K562 (cell line): ENCODE results near the gene CAMK2D. TPM values are rescaled to one million over a fixed set of nuclear protein-coding genes. Genes with fewer than 3 reads are reported as not detected.

Source experiments
- ATAC-seq: fragments of 200-7000 bp; cut with Tn5 transposase; 3 replicates; pipeline ENCODE4 v1.9.1; 2020; ENCODE audit warnings: moderate library complexity
- BruUV-seq: library from RNA; stranded (reverse); fragments of 400-500 nt; replicated peaks from 2 replicates; lab custom pipeline; 2021; lab: Mats Ljungman, UMichigan
- CTCF ChIA-PET: fragments of 300-600 bp; formaldehyde crosslinking; extraction: SDS; loops from one replicate; lab custom pipeline; 2021; ENCODE audit warnings: low intra/inter-chr PET ratio; lab: Yijun Ruan, JAX
- POLR2A ChIA-PET: fragments of 300-600, 350-650 bp; sonication (Branson Sonifier 250); formaldehyde crosslinking; extraction: SDS; loops from one replicate; lab custom pipeline; 2021; ENCODE audit warnings: antibody characterized with exemption, inconsistent platforms; lab: Yijun Ruan, JAX
- DNase-seq, 4 experiments: peaks; one replicate each; pipeline versions ENCODE4 v3.0.0 to v3.0.0-alpha.2; 2011 to 2018; ENCODE audit warnings: low spot score in 3 of 4, mixed read lengths in 3 of 4; ENCODE audit errors: extremely low read depth in 1 of 4
- FAIRE-seq: peaks from 2 replicates; lab custom pipeline; 2011; peaks lifted over from hg19 to GRCh38; lab: Jason Lieb, UNC
- H2AFZ ChIP-seq: 2 replicates; pipeline ENCODE4 v1.6.0; 2011; ENCODE audit warnings: low read depth, low read length, control low read depth, inconsistent platforms
- H3K27ac ChIP-seq: fragments of 200-600 bp; 3 replicates; pipeline ENCODE4 v1.8.0; 2011; ENCODE audit warnings: low read depth, mild to moderate bottlenecking, control low read depth, inconsistent platforms, low read length, moderate library complexity, mixed read lengths; ENCODE audit errors: extremely low read depth
- H3K27me3 ChIP-seq, 2 experiments: fragments of 300-600 bp in 1 of 2; 2 replicates in 1 of 2; 3 replicates in 1 of 2; pipeline versions ENCODE4 v1.6.0 to v1.8.0; 2011; ENCODE audit warnings: inconsistent platforms in 2 of 2, low read length in 2 of 2, mild to moderate bottlenecking in 1 of 2, mixed read lengths in 1 of 2, moderate library complexity in 1 of 2; ENCODE audit not compliant: control insufficient read depth in 2 of 2, insufficient read depth in 2 of 2
- H3K36me3 ChIP-seq: fragments of 300-600 bp; 3 replicates; pipeline ENCODE4 v1.8.0; 2011; ENCODE audit warnings: mild to moderate bottlenecking, low read length, inconsistent platforms; ENCODE audit not compliant: control insufficient read depth, insufficient read depth
- H3K4me1 ChIP-seq, 2 experiments: fragments of 200-600 bp in 1 of 2; replicated peaks in 1 of 2; 2 replicates in 1 of 2; 3 replicates in 1 of 2; pipeline versions ENCODE4 v1.5.1 to v1.8.0; 2011; ENCODE audit warnings: inconsistent platforms in 2 of 2, low read length in 2 of 2, mild to moderate bottlenecking in 1 of 2, mixed read lengths in 1 of 2, moderate library complexity in 1 of 2; ENCODE audit not compliant: control insufficient read depth in 2 of 2, insufficient read depth in 2 of 2
- H3K4me2 ChIP-seq: 2 replicates; pipeline ENCODE4 v1.6.1; 2011; ENCODE audit warnings: low read length, control low read depth, inconsistent platforms, mixed read lengths; ENCODE audit not compliant: insufficient read depth
- H3K4me3 ChIP-seq: fragments of 200-600 bp; sonication (generic), shearing (Covaris generic); 2 replicates; pipeline ENCODE4 v1.5.1; 2016; ENCODE audit warnings: control low read depth, inconsistent platforms
- H3K79me2 ChIP-seq: fragments of 200-600 bp; 3 replicates; pipeline ENCODE4 v1.8.0; 2011; ENCODE audit warnings: low read length, inconsistent platforms; ENCODE audit not compliant: control insufficient read depth, insufficient read depth
- H3K9ac ChIP-seq, 2 experiments: 2 replicates each; pipeline versions ENCODE4 v1.6.0 to v1.6.1; 2011; ENCODE audit warnings: low read depth in 2 of 2, low read length in 2 of 2, control low read depth in 1 of 2, inconsistent platforms in 1 of 2, mild to moderate bottlenecking in 1 of 2, mixed read lengths in 1 of 2; ENCODE audit not compliant: insufficient read depth in 1 of 2
- H3K9me1 ChIP-seq: one replicate; pipeline ENCODE4 v1.6.0; 2011; ENCODE audit warnings: inconsistent platforms, mild to moderate bottlenecking, low read length, moderate library complexity; ENCODE audit not compliant: control insufficient read depth, insufficient read depth
- H3K9me3 ChIP-seq: replicated peaks from 2 replicates; pipeline ENCODE4 v1.5.1; 2011; ENCODE audit warnings: low read depth, low read length, inconsistent platforms; ENCODE audit not compliant: control insufficient read depth, insufficient read depth
- H4K20me1 ChIP-seq: replicated peaks from 2 replicates; pipeline ENCODE4 v1.6.1; 2011; ENCODE audit warnings: low read length, inconsistent platforms, mixed read lengths; ENCODE audit not compliant: control insufficient read depth, insufficient read depth
- E2F3 ChIP-seq: fragments of 250-450 bp; sonication (Bioruptor Pico); IDR thresholded peaks from 2 replicates; pipeline ENCODE4 v1.4.0; 2020; ENCODE audit warnings: mild to moderate bottlenecking
- E2F8 ChIP-seq: fragments of 450-650 bp; IDR thresholded peaks from 2 replicates; pipeline ENCODE4 v1.7.1; 2018; ENCODE audit warnings: mild to moderate bottlenecking, low read depth; ENCODE audit not compliant: partially characterized antibody
- HDGF ChIP-seq: fragments of 450-650 bp; IDR thresholded peaks from 2 replicates; pipeline ENCODE4 v1.6.1; 2016
- RREB1 ChIP-seq: fragments of 250-450 bp; sonication (Bioruptor Pico); IDR thresholded peaks from 2 replicates; pipeline ENCODE4 v1.4.0; 2020
- SNAPC5 ChIP-seq: fragments of 250-450 bp; sonication (Bioruptor Pico); IDR thresholded peaks from 2 replicates; pipeline ENCODE4 v1.8.0; 2021; ENCODE audit warnings: moderate library complexity, mild to moderate bottlenecking, inconsistent platforms
- WGBS: fragments of 100-300 bp; shearing (Covaris generic); methylation state at CpG from one replicate; pipeline ENCODE4 v1.1.6; 2016; ENCODE audit warnings: low coverage, mixed read lengths; ENCODE audit not compliant: insufficient coverage; ENCODE audit errors: missing lambda C conversion rate; 5-methylcytosine and 5-hydroxymethylcytosine counted together
- in situ Hi-C: fragments of 300-500 bp; cut with MboI; formaldehyde crosslinking; loops from 4 replicates; pipeline ENCODE4 v1.15.0; 2018; ENCODE audit warnings: inconsistent platforms, mixed read lengths
- intact Hi-C: fragments of 100-400 bp; cut with micrococcal nuclease; formaldehyde crosslinking; loops from 2 replicates; pipeline ENCODE4 v1.14.2; 2022
- polyA plus RNA-seq, 8 experiments: library from polyadenylated mRNA; depleted of rRNA in 4 of 8; stranded (reverse) in 5 of 8; unstranded in 3 of 8; fragments of >200 nt; fragmentation: Nextera tagmentation in 2 of 8; fragmentation: Illumina TruSeq in 1 of 8; extraction: Ambion mirVana in 2 of 8; extraction: Trizol in 1 of 8; gene quantifications; 2 replicates each; pipeline versions ENCODE4 v1.2.1 to v1.2.3, GENCODE V29; 2011 to 2014; ENCODE audit warnings: inconsistent platforms in 1 of 8, missing spikeins in 1 of 8
- total RNA-seq, 7 experiments: library from RNA; depleted of rRNA in 6 of 7; stranded (reverse); fragments of >200 nt in 6 of 7; fragmentation: Illumina TruSeq in 2 of 7; extraction: Trizol in 2 of 7; gene quantifications; 2 replicates each; pipeline versions ENCODE4 v1.2.1 to v1.2.3, GENCODE V29; 2011 to 2021; ENCODE audit warnings: low replicate concordance in 1 of 7

CAMK2D gene
- total and polyA plus RNA-seq, 9 of the 15 experiments (the other 6 are each of a cell fraction or from before 2014, with no cell fraction given): 0.01 to 0.33 (median 0.04) TPM; not detected in 2

GRCh38 chr4:113511944-113512343, 249.6 kb downstream of the CAMK2D start:
- CTCF ChIA-PET: no interaction called here
- POLR2A ChIA-PET: no interaction called here
- Histone ChIP-seq H3K36me3 (no peaks in the 10 kb centered on the region), H3K9me1 (no peaks in the 10 kb centered on the region), H3K27me3 (no peaks in the 10 kb centered on the region), H3K9me3 (no peaks in the 10 kb centered on the region), H3K4me3 (no peak overlapping the region), H3K9ac (no peak overlapping the region), H3K79me2 (no peaks in the 10 kb centered on the region), H4K20me1 (no peaks in the 10 kb centered on the region), H3K4me1 (no peaks in the 10 kb centered on the region), H3K27ac (no peak overlapping the region), H2AFZ (no peak overlapping the region), H3K4me2 (no peak overlapping the region)
- TF ChIP-seq HDGF (no peak), E2F3 (no peak), RREB1 (CRISPR knock-in tag) (no peak), E2F8 (no peak), SNAPC5 (CRISPR knock-in tag) (no peak)
- in situ Hi-C loops (no loop called here), intact Hi-C loops (no loop called here)
- no peak for FAIRE-seq
- no peak for ATAC-seq
- 0% methylated on average over 2 of the region's 2 CpGs for WGBS
- BruUV-seq: no TSS peak
- DNase-seq: no peak
